NCI-H1105 treated with DMSO at 0.1 percent for 48 hours (cell line): Measurements from ENCODE around the gene IL17C.

ENCODE experiments used
- DNase-seq: peaks from one replicate; lab custom pipeline; 2025; lab: John Stamatoyannopoulos, UW

IL17C gene

GRCh38 chr16:88610080-88610479, 28.3 kb upstream of the IL17C start:
- DNase-seq, result no peak

DNA sequence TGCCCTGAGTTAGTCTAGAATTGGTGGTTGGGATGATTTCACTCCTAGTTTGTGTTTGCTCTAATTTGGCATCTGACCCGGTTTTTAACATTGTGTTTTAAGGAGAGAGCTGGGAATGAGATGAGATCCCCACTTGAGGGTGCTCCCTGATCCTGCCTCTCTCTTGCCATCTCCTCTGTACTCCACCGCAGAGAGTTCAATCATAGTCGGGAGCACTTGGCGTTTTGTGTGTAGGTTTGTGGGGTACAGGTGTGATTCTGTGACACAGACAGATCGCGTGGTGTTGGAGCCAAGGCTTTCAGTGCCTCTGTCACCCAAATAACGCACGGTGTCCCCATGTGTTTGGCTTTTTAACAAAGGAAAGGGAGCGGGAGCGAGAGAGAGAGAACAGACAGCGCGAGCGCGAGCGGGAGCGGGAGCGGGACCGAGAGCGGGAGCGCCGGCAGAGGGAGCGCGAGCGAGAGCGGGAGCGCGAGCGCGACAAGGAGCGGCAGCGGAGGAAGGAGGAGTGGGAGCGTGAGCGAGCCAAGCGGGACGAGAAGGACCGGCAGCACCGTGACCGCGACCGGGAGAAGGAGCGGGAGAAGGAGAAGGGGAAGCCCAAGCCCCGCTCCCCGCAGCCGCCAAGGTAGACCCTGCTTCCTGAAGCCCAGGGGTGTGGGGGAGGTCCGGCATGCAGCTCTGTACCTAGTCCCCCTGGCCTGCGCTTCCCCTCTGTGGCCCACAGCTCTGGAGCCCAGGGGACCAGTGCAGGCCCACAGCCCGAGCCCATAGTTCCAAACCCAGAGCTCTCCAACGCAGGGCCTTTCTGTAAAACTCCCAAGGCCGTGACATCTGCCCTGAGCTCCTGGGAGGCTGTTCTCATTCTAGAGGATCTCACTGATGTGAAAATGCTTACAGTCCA, 27.2 kb upstream of the IL17C start:
- no peak for DNase-seq

- no peak for DNase-seq
Measured at GRCh38 chr16:88613293-88613692, 25.1 kb upstream of the IL17C start.

- no peak for DNase-seq
Measured at GRCh38 chr16:88613911-88614817, 24.2 kb upstream of the IL17C start.

DNA sequence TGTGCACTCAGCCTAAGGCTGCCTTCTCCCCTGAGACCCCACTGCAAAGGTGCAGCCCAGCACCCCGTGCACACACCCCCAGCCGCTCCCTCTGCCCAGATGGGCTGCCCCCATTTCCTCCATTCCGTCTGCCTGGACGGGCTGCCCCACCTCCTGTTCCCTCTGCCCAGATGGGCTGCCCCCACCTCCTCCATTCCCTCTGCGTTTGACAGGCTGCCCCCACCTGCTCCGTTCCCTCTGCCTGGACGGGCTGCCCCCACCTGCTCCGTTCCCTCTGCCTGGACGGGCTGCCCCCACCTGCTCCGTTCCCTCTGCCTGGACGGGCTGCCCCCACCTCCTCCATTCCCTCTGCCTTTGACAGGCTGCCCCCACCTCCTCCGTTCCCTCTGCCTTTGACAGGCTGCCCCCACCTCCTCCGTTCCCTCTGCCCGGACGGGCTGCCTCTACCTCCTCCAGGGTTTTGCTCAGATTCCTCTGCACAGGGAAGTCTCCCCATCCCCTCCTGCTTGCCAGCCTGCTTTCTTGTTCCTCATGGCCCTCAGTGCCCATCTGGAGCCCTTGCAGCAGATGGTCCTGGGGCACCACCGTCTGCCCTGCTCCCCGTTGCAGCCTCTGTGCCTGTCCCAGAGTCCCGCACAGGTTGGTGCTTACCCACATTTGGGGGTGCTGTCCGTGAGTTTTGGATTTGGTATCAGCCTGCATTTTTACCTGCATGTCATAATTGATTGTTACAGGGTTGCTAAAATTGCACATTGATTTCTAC, 23.4 kb upstream of the IL17C start:
- DNase-seq, result no peak

- no peak for DNase-seq
Measured at GRCh38 chr16:88616320-88616719, 22.1 kb upstream of the IL17C start.

GRCh38 chr16:88616736-88617135, 21.6 kb upstream of the IL17C start:
- DNase-seq, result no peak

- DNase-seq, result no peak
Measured at GRCh38 chr16:88617268-88618031, 20.9 kb upstream of the IL17C start.

GRCh38 chr16:88618182-88618955, 20.0 kb upstream of the IL17C start:
- DNase-seq, result no peak

DNA sequence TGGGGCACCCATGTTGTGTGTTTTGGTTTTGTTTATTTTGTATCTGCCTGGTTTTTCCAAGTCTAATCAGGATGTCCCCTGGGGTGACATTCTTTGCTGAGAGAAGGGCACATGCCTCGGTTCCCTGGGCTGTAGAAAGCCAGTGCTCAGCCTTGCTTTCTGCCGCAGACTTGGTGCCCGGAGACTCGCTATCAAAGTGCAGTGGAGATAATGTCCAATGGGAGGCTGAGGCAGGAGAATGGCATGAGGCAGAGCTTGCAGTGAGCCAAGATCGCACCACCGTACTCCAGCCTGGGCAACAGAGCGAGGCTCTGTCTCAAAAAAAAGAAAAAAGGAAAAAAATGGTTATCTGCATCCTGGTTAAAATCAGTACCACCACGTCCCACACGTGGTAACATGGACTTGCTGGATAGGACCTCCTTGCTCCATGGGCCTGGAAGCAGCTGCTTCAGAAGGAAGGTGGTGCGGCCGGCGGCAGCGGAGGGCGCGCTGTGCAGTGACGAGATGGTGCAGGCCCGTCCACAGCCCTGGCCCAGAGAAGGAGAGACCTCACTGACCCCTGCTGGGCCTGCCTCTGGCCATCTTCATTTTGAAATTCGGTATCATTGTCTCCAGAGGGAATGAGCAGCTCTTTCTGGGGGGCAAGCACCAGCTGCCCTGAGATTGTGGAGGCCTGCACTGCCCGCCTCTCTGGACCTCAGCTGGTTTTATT, 19.3 kb upstream of the IL17C start:
- no peak for DNase-seq

GRCh38 chr16:88619859-88620815, 18.2 kb upstream of the IL17C start:
- DNase-seq, result no peak

- no peak for DNase-seq
Measured at GRCh38 chr16:88622125-88622524, 16.2 kb upstream of the IL17C start.

DNA sequence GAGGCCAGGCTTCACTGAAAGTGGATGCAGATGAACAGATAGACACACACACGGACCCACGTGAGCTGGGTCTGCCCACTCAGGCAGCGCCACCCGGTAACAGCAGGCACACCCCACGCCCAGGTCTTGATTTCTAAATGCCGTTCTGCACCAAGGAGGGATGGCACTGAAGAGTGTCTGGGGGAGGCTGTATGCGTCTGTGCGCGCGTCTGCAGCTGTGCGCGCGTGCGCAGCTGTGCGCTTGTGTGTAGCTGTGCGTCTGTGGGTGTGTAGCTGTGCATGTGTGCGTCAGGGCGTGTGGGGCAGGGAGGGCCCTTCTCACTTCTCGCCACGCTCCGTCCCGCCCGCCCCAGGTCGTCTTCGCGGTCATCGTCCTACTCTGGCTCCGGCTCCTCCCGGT, 15.5 kb upstream of the IL17C start:
- no peak for DNase-seq

- no peak for DNase-seq
Measured at GRCh38 chr16:88623858-88624257, 14.5 kb upstream of the IL17C start.

DNA sequence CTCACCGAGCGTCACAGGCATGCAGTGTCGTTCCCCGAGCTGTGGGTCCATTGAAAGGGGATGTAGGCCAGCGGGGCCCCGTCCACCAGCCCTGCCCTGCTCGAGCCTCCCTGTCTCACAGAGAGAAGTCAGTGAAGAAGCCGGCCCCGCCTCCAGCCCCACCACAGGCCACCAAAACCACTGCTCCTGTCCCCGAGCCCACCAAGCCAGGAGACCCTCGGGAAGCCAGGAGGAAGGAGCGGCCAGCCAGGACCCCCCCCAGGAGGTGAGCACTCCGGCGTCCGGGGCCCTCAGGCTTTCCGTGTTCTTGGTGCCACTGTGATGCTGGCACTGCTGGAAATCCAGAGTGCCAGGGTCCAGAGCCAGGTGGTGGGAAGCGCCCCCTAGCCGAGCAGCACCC, 13.9 kb upstream of the IL17C start:
- no peak for DNase-seq

- DNase-seq, result no peak
Measured at GRCh38 chr16:88624977-88625576, 13.3 kb upstream of the IL17C start.

- no peak for DNase-seq
Measured at GRCh38 chr16:88626646-88627045, 11.7 kb upstream of the IL17C start.
